Right lobe of liver (tissue), 4 donors: Measurements from ENCODE around the gene NDUFS7.

Experiments used
- CTCF ChIP-seq, 4 donors: fragments of 200-600 bp in 3 of 4; fragments of 450-650 bp in 1 of 4; IDR thresholded peaks; one replicate each; pipeline versions ENCODE4 v1.5.1 to v1.8.0; 2016 to 2022; ENCODE audit warnings: antibody characterized with exemption in 4 of 4, mild to moderate bottlenecking in 2 of 4
- POLR2A ChIP-seq: fragments of 450-650 bp; IDR thresholded peaks from one replicate; pipeline ENCODE4 v1.6.1; 2017; ENCODE audit warnings: antibody characterized with exemption, mild to moderate bottlenecking
- donor health status: DM: no; HTN: no; CAD: no.
- donor health status: DM: no; HTN: no; CAD: no.
- donor health status: DM: no; HTN: yes; CAD: no.

DNA sequence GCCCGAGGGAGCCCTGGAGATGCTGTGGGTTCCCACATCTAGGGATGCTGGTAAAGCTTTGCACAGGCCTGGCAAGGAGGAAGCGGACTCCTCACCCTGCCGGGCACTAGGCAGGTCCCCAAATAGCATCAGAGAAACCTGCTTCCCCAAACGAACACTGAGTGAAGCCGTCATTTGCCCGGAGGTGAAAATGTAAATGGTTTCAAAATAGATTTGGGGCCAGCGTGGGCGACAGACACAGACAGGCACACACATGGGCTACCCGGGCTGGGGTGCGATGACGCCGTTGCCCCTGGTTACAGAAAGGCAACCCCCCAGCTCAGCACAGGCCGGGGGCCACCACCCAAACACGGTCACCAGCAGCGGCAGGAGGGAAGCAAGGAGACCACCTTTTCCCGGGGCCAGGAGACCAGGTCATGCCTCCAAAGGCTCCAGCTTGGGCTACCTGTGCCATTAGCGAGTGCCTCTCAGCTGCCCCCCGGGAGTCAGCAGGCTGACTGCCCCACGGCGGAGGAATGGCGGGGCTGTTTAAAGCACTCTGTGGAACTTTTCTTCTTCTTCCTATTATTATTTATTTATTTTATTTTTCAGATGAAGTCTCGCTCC is 47.5 kb upstream of the NDUFS7 start:
- TF ChIP-seq CTCF (IDR thresholded peaks at IDR 0.05), result no peak
- TF ChIP-seq POLR2A, result no peak
